ENCODE measurements around the gene GGACT.
A peak's percentile ranks its signal among the peaks of the same experiment; 100 is the strongest.
"Not testable (repeated sequence)": the region's sequence is repeated elsewhere in the genome, so short reads cannot be mapped to it uniquely, and the experiment has no call there.

The GGACT gene

DNA sequence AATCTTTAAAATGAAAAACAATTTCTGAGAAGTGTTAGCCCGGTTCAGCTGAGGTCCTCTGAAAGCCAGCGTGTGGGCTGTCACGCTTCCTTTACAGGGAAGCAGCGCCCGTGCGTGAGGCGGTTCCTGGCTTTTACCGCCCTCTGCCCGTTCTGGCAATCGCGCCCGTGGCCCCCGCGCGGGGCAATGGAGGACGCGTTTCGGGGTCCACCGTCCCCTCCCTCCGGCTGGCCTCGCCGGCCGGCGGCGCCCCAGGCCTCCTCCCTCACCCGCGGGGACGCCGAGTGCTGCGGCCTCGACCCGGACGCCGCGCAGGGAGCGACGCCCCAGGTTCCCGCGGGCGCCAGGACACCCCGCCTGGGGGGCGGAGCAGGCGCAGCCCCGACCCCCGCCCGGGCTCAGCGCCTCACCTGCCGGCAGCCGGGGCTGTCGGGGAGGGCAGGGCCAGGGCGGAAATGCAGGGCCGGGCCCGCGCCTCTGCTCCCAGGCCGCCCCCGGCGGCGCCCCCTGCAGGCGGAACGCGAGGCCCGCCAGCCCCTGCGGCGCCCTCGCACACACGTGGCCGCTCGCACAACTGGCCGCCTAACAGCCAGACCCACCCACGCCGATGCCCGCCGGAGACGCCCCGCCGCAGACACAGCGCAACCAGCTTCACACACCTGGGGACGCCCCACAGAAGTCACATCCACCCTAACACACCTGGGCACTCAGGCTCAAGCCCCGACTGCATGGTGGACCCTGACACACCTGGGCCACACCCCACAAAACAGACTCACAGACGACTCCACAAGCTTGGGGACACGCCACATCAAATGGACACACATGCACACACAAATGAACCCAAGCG, at the start of gene GGACT:
GGACT (minus strand) TSS at position 459 of the 847 bp plus-strand sequence. CDS start 56,198 bp downstream, outside the sequence.
- peak; percentile 66 for DNase-seq

DNA sequence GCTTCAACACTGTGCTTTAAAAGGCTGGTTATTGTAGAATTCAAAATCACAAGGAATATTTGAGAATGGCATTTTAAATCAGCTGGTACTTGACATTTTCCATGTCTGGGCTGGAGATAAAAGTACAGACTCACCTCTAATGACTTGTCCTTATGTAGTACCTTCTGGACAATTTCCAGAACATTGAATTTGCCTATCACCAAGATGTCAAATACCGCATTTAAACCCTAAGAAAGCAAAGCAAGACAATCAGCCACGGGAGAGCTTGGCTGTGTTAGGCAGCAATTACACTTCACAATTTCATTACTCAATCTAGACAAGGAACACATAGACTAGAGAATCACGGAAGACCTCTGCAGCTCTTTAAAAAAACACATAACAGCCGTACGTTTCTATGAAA, 49.2 kb upstream of the GGACT start:
- DNase-seq, result no peak

DNA sequence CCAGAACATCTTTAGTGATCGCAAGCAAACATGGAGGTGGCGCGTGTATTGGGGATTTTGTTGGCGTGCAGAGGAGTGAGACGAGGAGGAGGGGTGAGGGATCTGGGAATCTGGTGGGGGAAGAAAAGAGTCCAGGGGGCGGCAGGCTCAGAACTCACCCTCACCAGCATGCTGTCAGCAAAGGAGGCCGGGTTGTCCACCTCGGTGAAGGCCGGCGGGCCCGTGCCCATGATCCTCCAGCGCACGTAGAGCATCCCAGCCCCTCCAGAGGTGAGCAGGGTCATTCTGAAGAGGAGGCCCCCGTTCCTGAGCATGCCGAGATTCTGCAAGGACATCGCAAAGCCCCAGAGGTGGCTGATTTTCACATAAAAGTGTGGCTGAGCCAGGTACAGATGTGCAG, 48.8 kb upstream of the GGACT start:
- DNase-seq, result no peak

DNA sequence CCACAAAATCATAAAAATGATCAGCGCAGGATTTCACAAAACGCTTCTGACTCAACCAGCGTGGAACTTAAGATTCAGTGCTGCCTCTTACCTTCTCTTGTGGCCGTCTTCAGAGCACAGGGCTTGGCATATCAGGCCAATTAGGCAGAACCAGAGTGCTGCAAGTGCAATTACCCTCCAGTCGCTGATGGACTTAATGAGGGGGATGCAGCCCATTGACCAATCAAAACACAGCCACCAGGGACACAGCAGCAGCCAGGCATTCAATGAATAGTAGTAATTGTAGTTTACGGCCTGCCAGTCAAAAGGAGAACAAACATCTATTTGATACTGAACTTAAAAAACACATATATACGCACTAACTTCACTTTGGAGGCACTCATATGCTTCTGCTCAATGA, 47.9 kb upstream of the GGACT start:
- no peak for DNase-seq

DNA sequence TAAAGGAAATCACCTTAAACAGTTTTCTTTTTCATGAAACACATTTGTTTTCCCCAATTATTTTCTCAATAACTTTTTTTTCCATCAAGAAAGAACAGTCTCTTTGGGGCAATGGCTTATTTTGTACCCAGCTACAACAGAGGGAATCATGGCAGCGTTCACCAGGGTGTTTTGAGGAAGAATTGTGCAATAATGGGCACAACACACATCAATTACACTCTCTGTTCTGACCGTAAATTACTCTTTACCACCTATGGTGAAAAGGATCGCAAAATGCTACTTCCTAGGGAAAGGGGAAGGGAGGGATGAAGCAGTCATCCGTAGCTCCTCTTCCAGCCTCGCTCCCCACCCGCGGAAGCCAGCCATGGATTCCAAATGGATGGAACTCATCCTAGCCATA, 47.4 kb upstream of the GGACT start:
- DNase-seq, result no peak

DNA sequence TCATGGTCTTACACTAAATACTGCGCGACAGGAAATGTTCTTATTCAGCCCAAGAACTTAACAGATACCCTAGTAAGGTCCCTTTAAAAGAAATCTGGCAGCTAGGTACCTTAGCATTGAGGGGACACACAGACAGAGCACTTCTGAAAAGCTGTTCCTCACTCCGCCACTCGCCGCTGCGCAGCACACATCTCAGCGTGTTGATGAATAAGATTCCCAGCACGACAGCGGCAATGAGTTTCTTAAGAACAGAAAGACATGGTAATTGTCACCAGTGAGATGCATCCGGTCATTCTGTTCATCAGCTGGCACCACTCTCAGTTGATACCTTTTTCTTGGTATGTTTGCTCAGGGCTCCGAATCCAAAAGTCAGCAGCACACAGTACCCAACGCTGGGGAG, 46.1 kb upstream of the GGACT start:
- DNase-seq, result no peak

DNA sequence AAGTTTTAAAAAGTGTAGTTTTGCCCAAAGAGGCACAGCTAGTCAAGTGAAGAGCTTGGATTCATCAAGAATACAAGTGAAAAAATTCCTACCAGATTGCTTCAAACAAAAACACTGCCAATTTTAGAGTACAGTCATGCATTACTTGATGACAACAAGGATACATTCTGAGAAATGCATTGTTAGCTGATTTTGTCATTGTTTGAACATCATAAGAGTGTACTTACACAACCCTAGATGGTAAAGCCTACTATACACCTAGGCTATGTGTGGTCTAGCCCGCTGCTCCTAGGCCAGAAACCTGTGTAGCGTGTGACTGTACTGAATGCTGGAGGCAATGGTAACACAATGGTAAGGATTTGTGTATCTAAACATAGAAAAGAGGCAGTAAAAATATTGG, 44.9 kb upstream of the GGACT start:
- no peak for DNase-seq

DNA sequence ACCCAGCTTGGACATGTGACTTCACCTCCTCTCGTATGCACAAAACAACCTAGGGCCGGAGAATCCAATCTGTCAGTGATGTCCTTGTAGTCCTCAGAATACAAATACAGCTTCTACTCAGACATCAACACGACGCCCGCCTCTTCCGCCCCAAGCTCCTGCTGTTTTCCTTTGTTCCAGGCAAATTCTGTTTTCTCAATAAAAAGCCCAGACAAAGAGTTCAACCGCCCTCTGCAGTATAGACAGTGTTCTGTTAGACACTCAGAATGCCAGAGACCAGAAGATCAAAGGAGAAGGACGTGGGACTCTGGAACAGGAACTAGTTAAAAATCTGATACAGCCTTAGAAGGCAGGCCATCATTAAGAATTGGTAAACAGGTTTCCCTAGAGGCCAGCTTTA, 42.0 kb upstream of the GGACT start:
- no peak for DNase-seq

DNA sequence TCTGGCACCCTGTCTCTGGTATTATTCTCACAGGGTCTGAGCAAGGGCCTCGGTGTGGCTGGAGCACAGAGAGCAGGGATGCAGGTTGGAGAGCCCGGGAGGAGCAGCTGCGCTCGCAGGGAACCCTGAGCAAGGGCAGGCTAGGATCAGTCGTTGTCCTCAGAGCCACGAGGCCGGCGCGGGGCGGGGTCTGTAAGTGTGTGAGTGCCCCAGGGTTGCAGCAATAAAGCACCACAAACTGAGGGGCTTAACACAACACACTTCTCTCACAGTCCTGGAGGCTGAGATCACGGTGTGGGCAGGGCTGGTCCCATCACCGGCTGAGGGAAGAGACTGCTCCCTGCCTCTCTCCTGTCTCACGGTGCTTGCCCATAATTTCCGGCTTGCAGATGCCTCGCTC, 38.5 kb upstream of the GGACT start:
- no peak for DNase-seq

DNA sequence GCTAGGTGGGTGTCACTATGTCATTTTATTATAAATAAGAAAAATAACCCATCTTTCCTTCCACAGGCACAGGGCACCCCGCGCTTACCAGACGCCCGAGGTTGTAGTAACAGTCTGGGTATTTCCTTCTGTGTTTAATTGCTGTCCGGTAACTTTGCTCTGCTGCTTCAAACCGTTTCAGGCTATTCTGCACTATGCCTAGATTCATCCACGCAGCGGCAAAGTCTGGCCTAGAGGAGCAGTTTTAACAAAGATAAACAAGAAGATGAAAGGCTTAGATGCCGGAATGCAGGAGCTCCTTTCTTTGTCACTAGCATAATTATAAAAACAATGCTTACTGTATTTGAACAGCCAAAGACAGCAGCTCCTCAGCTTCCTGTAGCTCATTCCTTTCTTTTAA, 36.9 kb upstream of the GGACT start:
- no peak for DNase-seq

DNA sequence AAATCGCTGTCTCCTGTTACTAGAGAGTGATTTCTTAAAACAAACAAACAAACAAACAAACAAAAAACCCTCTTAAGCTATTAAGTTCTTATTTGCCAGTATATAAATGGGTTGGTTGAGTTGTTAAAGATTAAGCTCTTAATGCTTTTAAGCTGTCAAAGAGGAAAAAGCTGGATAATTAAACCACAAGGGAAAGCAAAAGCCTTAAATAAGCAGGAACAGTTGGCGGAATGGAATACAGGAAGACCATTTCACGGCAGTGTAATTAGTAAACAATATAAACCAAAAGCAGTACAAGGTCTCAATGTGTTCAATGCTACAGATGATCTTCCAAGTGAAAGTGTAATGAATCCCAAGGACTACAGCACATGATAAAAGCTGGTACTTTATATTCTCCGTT, 32.2 kb upstream of the GGACT start:
- no peak for DNase-seq

DNA sequence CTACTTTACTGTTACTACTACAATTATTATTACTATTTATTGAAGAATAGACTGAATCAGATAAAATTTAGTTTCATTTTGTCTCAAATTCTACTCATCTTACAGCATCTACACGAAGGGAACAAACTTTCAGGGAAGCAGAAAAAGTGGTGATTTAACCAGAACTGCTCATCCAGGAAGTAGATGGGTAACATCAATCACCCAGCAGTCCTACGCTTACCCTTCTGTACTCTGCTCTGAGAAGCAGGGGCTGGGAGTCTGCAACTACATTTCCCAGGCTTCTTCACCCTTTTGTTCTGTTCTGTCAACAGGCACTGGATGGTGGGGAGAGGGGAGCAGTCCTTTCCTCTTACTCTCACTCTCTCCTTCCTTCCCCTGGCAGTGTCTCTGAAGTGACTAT, 31.4 kb upstream of the GGACT start:
- no peak for DNase-seq

DNA sequence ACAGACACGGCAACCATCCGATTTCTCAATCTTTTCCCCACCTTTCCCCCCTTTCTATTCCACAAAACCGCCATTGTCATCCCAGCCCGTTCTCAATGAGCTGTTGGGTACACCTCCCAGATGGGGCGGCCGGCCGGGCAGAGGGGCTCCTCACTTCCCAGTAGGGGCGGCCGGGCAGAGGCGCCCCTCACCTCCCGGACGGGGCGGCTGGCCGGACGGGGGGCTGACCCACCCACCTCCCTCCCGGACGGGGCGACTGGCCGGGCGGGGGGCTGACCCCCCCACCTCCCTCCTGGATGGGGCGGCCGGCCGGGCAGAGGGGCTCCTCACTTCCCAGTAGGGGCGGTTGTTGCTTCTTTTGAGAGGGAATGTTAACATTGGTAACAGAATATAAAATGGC, 30.3 kb upstream of the GGACT start:
- not testable (repeated sequence) for DNase-seq

DNA sequence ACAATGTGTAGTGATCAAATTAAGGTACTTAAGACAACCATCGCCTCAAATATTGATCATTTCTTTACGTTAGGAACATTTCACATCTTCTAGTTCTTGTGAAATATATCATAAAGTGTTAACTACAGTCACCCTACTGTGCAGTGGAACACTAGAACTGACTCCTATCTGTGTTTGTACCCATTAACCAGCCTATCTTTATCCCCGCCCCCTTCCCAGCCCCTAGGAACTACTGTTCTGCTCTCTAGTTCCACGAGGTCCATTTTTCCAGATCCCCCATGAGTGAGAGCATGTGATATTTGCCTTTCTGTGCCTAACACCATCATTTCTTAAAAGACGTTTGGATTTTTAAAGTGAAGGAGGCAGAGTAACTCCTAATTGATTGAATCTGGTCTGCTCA, 24.4 kb upstream of the GGACT start:
- DNase-seq, result no peak

DNA sequence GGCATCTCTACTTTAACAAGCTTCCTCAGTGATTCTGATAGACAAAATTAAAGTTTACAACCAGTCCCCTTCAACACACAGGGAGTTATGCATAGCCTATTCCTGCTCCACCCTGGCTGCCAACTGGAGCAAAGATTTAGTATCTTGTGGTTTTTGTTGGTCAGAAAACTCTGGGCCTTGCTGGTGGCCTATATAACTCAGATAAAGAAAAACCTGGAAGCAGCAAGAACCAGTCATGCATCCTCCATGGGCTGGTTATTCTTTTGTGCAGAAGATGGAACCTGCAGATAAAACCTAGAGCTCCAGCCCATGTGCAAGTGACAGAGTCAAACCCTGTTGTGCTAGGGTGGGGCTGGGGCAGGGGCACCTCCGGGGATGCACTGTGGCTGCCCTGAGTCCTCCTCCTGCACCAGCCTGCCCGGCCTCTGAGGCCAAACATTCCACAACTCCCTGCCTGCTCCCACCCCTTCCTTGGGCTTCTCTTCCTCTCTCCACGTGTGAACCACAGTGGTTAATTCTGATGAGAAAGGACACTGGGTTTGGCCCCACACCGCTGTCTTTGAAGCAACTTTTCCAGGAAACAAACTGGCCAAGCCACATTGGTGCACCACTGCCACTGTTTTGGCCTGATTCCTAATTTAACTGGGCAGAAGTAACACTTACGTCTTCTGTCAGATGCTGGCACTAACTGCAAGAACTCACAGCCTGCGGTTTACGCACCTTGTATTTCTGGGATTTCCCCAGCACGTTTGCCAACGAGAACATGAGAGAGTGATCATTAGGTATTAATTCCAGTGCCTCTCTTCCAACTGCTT, 23.3 kb upstream of the GGACT start:
- DNase-seq, result no peak

DNA sequence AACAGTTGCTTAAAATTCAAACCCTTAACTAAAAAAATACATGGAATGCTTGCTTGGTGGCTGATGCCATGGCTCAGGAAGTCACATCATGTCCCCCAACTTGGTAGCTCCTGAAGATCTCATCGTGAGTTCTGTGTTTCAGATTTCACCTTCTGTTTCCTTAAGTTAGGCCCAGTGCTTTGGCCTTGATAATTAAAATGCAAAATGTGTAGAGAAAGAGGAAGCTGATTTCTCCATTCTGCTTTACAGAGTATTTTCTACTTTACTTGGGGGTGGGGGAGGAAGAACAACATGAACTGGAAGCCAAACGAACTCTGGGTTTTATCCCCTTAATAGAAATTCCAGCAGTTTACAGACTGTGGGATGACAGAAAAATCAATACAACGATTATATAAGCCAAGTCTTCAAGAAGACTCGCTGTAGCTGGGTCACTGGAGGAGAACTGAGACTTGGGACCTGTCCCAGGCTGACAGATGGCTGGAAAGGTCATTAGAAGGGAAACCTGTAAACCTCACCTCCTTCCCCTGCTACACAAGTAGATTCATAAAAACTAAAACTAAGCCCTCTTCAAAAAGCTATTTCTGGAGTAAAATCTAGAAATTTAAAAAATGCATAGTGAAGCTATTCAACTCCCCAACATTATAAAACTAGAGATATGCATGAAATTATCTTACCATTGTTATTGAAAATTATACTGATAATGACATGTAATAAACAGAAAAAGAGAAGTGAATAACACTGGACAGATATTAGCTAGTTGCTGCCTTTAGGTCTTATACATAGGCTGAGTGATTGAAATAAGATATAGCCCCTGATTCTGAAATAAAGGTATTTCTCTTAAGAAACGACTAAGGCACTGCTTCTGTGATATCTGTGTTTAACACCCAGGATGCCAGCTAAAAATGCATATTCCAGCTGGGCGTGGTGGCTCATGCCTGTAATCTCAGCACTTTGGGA, 22.1 kb upstream of the GGACT start:
- peak; percentile 39 for DNase-seq

DNA sequence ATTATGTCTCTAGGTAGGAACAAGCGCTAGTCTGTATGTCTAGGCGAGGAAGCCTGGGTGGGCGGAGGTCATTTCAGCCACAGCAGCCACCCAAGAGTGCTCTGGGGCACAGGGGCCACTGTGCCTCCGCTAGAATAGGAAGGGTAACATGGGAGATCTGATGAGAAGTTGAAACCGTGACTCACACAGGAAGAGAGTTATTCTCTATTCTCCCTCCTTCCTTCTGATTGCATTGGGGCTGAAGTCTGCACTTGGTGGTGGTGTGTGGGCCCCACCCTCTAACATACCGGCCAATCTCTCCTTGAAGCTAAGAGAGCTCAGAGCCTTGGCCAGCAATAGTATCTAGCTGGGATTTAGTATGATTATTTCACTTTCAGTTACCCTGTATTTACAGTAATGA, 20.3 kb upstream of the GGACT start:
- DNase-seq, result peak; percentile 67

DNA sequence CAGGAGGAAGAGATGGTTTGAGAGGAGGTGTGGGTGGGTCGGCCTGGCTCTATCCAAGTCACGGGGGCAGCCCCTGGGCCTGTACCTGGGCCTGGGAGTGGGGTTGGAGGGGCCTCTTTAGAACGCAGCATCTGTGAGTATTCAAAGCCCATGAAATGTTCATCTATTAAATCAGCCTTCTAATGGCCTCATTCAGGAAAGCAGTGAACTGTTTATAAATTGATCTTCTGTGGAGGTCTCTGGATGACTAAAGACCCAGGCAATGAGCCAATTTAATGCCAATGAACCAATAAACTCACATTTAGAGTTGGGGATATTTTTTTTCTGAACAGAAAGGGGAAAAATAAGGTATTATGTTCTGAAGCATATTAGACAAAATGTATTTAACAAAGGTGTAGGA, 19.9 kb upstream of the GGACT start:
- no peak for DNase-seq

DNA sequence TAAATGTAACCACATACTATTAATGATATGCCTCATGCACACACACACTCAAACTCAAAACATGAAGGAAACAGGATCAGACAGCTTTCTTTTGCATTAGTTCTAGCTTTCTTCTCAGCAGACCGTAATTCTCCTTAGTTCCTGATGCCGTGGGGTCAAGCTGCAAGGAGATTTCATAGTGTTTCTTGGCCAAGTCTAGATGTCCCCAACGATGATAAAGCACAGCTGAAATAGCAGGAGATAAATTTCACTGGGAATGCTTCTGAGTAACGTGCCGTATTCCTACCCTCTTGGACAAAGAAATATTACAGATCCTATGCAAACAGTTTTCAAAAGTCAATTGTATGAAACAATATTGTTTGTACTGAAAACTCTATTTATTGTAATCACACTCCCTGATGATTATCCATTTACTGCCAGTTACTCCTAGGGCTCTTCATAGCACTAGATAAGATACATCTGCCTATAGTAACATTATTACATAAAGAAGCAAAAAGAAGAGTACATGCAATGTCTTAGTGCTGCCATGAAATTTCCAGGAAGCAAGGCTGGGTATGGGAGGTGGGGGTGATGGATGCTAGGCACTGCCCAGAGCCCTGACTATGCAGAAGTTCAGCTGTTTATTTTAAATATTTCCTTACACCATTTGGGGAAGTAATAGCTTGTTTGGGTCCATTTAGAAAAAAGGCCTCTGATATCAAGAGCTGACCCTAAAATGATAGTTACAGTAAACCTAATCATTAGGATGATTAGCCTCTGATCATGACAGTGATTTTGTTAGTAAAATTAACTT, 16.5 kb upstream of the GGACT start:
- DNase-seq, result peak; percentile 18

DNA sequence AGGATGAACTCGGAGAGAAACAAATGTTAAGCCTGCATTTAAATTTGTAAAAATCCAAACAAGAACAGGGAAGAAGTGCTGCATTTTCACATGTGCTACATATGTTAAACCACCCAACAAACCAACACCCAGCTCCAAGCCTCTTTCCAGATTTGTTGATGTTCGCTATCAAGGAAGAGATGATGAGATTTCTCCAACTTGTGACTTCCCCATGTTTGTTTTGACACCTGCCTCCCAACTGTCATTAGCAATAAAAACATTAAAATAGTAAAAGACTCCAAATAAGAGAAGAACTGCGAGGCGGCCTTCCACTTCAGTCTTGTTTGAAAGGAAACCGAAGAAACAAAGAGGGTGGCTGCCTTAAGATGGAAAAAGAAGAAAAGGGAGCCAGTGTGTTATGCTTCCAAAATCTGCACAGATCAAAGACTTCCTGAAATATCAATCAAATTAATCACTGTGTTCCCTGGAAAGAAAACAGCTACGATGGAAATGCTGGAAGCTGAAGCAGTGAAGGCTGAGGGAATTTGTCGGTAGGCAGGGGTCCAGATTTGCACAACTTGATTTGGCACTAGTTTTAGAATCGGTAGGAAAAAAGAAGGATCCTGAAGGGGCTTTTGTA, 14.0 kb upstream of the GGACT start:
- no peak for DNase-seq

DNA sequence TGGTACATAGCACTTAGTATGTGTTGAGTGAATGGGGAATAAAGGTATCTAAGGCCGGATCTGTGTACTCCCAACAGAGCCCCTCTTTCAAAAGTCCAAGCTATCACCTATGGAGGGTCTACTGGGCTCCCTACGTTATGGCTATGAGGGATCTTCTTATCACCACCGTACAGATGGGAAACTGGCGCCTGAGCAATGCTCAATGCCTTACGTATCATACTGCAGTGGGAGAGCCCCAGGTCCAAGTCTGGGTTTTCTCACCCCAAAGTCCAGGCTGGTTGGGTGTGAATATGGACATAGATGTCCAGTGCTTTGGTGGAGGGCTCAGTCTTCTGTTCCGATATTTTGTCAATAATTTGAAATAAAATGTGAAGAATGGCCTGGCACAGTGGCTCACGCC, 13.1 kb upstream of the GGACT start:
- no peak for DNase-seq

DNA sequence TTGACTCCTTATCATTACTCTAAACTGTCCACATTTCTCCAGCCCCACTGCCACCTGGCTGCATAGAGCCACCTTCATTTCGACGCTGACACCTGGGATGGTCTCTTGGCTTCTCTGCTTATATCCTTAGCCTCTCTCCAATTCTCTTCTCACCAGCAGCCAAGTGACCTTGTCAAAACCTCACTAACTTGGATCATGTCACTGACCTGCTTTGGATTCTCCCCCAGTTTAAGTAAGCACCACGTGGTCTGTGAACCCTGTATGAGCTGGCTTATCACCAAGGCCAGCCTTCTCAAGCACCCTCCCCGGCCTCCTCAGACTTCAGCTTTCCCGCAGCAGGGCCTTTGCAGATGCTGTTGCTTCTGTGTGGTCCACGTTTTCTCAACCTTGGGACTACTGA, 12.3 kb upstream of the GGACT start:
- DNase-seq, result no peak

Measured in inflammatory macrophage treated with lipopolysaccharide for 4 hours (primary cell).